Measurements from ENCODE around the gene IRS1.

IRS1 gene

GRCh38 chr2:226691255-226691654 lies 108.4 kb downstream of the IRS1 start:
- no peak for DNase-seq (ENCODE audit: low read depth in 2 of 2)

GRCh38 chr2:226690461-226691024 lies 109.1 kb downstream of the IRS1 start:
- DNase-seq (ENCODE audit: low read depth in 2 of 2) = no peak

GRCh38 chr2:226687641-226688253 lies 111.9 kb downstream of the IRS1 start:
- no peak for DNase-seq (ENCODE audit: low read depth in 2 of 2)

- no peak for DNase-seq (ENCODE audit: low read depth in 2 of 2)
Observed at GRCh38 chr2:226684563-226684959, 115.1 kb downstream of the IRS1 start.

- DNase-seq (ENCODE audit: low read depth in 2 of 2) = no peak
Observed at GRCh38 chr2:226683944-226684562, 115.6 kb downstream of the IRS1 start.

- no peak for DNase-seq (ENCODE audit: low read depth in 2 of 2)
Observed at GRCh38 chr2:226683196-226683595, 116.4 kb downstream of the IRS1 start.

All from stimulated activated CD8-positive, alpha-beta memory T cell treated with anti-CD3 and anti-CD28 coated beads, Interleukin-15, amount 100 ng/mL, for 48 hours (primary cell).